HepG2 (cell line): ENCODE data around the gene VGLL4. TPM values are rescaled to one million over a fixed set of nuclear protein-coding genes. Genes with fewer than 3 reads are reported as not detected.

Experiments
- ATAC-seq: fragments of 200-7000 bp; cut with Tn5 transposase; 3 replicates; pipeline ENCODE4 v1.9.1; 2020; ENCODE audit warnings: mild to moderate bottlenecking, moderate library complexity
- BruUV-seq: library from RNA; stranded (reverse); fragments of 400-500 nt; replicated peaks from 2 replicates; lab custom pipeline; 2021; lab: Mats Ljungman, UMichigan
- CTCF ChIA-PET: fragments of 300-600 bp; formaldehyde crosslinking; extraction: SDS; loops from one replicate; lab custom pipeline; 2021; ENCODE audit warnings: low total read pairs, inconsistent platforms, low intra/inter-chr PET ratio; lab: Yijun Ruan, JAX
- POLR2A ChIA-PET: fragments of 350-600 bp; sonication (Branson Sonifier 250); formaldehyde crosslinking; loops from one replicate; lab custom pipeline; 2020; ENCODE audit warnings: antibody characterized with exemption, inconsistent platforms; lab: Yijun Ruan, JAX
- DNase-seq: peaks from one replicate; pipeline ENCODE4 v3.0.0-alpha.2; 2015; ENCODE audit warnings: low spot score
- FAIRE-seq: peaks from 3 replicates; lab custom pipeline; 2011; peaks lifted over from hg19 to GRCh38; lab: Jason Lieb, UNC
- H2AFZ ChIP-seq: one replicate; pipeline ENCODE4 v1.6.1; 2011; ENCODE audit warnings: low read length, inconsistent platforms
- H3K27ac ChIP-seq: fragments of 300-600 bp; 3 replicates; pipeline ENCODE4 v1.8.0; 2011; ENCODE audit warnings: mixed run types, mild to moderate bottlenecking, mixed read lengths, low read length, inconsistent platforms; ENCODE audit not compliant: insufficient read depth; ENCODE audit errors: extremely low read length
- H3K27me3 ChIP-seq, 2 experiments: fragments of 200-600 bp in 1 of 2; 2 replicates in 1 of 2; 3 replicates in 1 of 2; pipeline versions ENCODE4 v1.6.0 to v1.8.0; 2011; ENCODE audit warnings: low read length in 2 of 2, mild to moderate bottlenecking in 2 of 2, moderate library complexity in 2 of 2, inconsistent platforms in 1 of 2; ENCODE audit not compliant: insufficient read depth in 2 of 2, control insufficient read depth in 1 of 2
- H3K36me3 ChIP-seq, 2 experiments: fragments of 200-600 bp in 1 of 2; replicated peaks in 1 of 2; 2 replicates in 1 of 2; 3 replicates in 1 of 2; pipeline versions ENCODE4 v1.5.1 to v1.8.0; 2011; ENCODE audit warnings: low read length in 2 of 2, inconsistent platforms in 1 of 2; ENCODE audit not compliant: insufficient read depth in 2 of 2, control insufficient read depth in 1 of 2
- H3K4me1 ChIP-seq: 2 replicates; pipeline ENCODE4 v1.5.1; 2012; ENCODE audit warnings: low read length, inconsistent platforms; ENCODE audit not compliant: insufficient read depth
- H3K4me2 ChIP-seq: 2 replicates; pipeline ENCODE4 v1.6.0; 2011; ENCODE audit warnings: low read depth, low read length, inconsistent platforms
- H3K4me3 ChIP-seq, 3 experiments: fragments of 200-600 bp in 1 of 3; sonication (generic), shearing (Covaris generic) in 1 of 3; replicated peaks in 1 of 3; 2 replicates each; pipeline ENCODE4 v1.5.1; 2011 to 2016; ENCODE audit warnings: low read length in 3 of 3, inconsistent platforms in 2 of 3, low read depth in 2 of 3, mild to moderate bottlenecking in 2 of 3, control low read depth in 1 of 3, mixed read lengths in 1 of 3; ENCODE audit not compliant: insufficient read depth in 1 of 3
- H3K79me2 ChIP-seq: one replicate; pipeline ENCODE4 v1.6.1; 2011; ENCODE audit warnings: low read length, inconsistent platforms; ENCODE audit not compliant: insufficient read depth
- H3K9ac ChIP-seq: 2 replicates; pipeline ENCODE4 v1.6.0; 2011; ENCODE audit warnings: mild to moderate bottlenecking, low read depth, low read length, inconsistent platforms; ENCODE audit not compliant: insufficient read depth
- H3K9me3 ChIP-seq: 2 replicates; pipeline ENCODE4 v1.5.1; 2012; ENCODE audit warnings: mild to moderate bottlenecking, low read length
- H4K20me1 ChIP-seq: 2 replicates; pipeline ENCODE4 v1.6.0; 2011; ENCODE audit warnings: inconsistent platforms, mild to moderate bottlenecking, low read length, moderate library complexity; ENCODE audit not compliant: insufficient read depth
- ATF7-NPFF ChIP-seq: sonication (generic); formaldehyde crosslinking; IDR thresholded peaks from 2 replicates; pipeline ENCODE4 v1.8.1; 2023; ENCODE audit warnings: mild to moderate bottlenecking, low read depth, missing genetic modification reagents, moderate library complexity
- FOXC1 ChIP-seq: sonication (generic); formaldehyde crosslinking; IDR thresholded peaks from 2 replicates; pipeline ENCODE4 v1.8.0; 2022; ENCODE audit warnings: mild to moderate bottlenecking, missing genetic modification reagents, borderline replicate concordance
- HDAC1 ChIP-seq: sonication (generic); formaldehyde crosslinking; IDR thresholded peaks from 2 replicates; pipeline ENCODE4 v1.5.1; 2020; ENCODE audit warnings: mild to moderate bottlenecking, missing genetic modification reagents
- HMG20A ChIP-seq: IDR thresholded peaks from 2 replicates; pipeline ENCODE4 v1.6.1; 2016; ENCODE audit warnings: borderline replicate concordance
- HOXD1 ChIP-seq: sonication (generic); formaldehyde crosslinking; IDR thresholded peaks from 2 replicates; pipeline ENCODE4 v1.5.0; 2020; ENCODE audit warnings: missing genetic modification reagents
- MATR3 ChIP-seq: sonication (generic); formaldehyde crosslinking; IDR thresholded peaks from 2 replicates; pipeline ENCODE4 v1.4.0; 2020; ENCODE audit warnings: missing genetic modification reagents
- NR2F1 ChIP-seq, 2 experiments: fragments of 450-650 bp in 1 of 2; formaldehyde crosslinking in 1 of 2; IDR thresholded peaks; 2 replicates each; pipeline versions ENCODE4 v1.5.0 to v1.6.1; 2016 to 2020; ENCODE audit warnings: mild to moderate bottlenecking in 1 of 2, missing compliant biosample characterization in 1 of 2, missing genetic modification reagents in 1 of 2, moderate library complexity in 1 of 2
- PHF5A ChIP-seq: IDR thresholded peaks from one replicate; pipeline ENCODE4 v1.6.1; 2018; ENCODE audit warnings: low read depth, missing genetic modification reagents; ENCODE audit not compliant: unreplicated experiment
- POLR2AphosphoS2 ChIP-seq: IDR thresholded peaks from 2 replicates; pipeline ENCODE4 v1.6.1; 2011; ENCODE audit warnings: low read depth, low read length, improper control_type of control experiment
- SETDB1 ChIP-seq: sonication (generic); formaldehyde crosslinking; IDR thresholded peaks from 2 replicates; pipeline ENCODE4 v1.5.1; 2020; ENCODE audit warnings: missing genetic modification reagents, mild to moderate bottlenecking, borderline replicate concordance
- SMC3 ChIP-seq: IDR thresholded peaks from 2 replicates; pipeline ENCODE4 v1.6.1; 2011; ENCODE audit warnings: low read length, improper control_type of control experiment
- ZMYM2 ChIP-seq: sonication (generic); formaldehyde crosslinking; IDR thresholded peaks from 2 replicates; pipeline ENCODE4 v1.8.0; 2022; ENCODE audit warnings: mild to moderate bottlenecking, missing genetic modification reagents
- ZNF17 ChIP-seq: sonication (generic); formaldehyde crosslinking; IDR thresholded peaks from 2 replicates; pipeline ENCODE4 v1.5.0; 2020; ENCODE audit warnings: mild to moderate bottlenecking, missing genetic modification reagents
- ZNF44 ChIP-seq: sonication (generic); formaldehyde crosslinking; IDR thresholded peaks from 2 replicates; pipeline ENCODE4 v1.5.1; 2020; ENCODE audit warnings: mild to moderate bottlenecking, missing genetic modification reagents
- ZNF790 ChIP-seq: sonication (generic); formaldehyde crosslinking; IDR thresholded peaks from 2 replicates; pipeline ENCODE4 v1.8.0; 2022; ENCODE audit warnings: missing genetic modification reagents, mild to moderate bottlenecking, borderline replicate concordance
- ZSCAN12 ChIP-seq: sonication (generic); formaldehyde crosslinking; IDR thresholded peaks from 2 replicates; pipeline ENCODE4 v1.9.0; 2021; ENCODE audit warnings: mild to moderate bottlenecking, missing genetic modification reagents
- WGBS: methylation state at CpG from one replicate; pipeline ENCODE4 v1.1.6; 2017; ENCODE audit warnings: low lambda C conversion rate; 5-methylcytosine and 5-hydroxymethylcytosine counted together
- in situ Hi-C: cut with HindIII; loops from 2 replicates; pipeline ENCODE4 v1.10.0; 2017; ENCODE audit warnings: low pct_unique_long_range_greater_than_20kb; ENCODE audit not compliant: extremely low pct_ligation_motif_present
- intact Hi-C: fragments of 100-400 bp; cut with micrococcal nuclease; formaldehyde crosslinking; loops from one replicate; pipeline ENCODE4 v1.10.0; 2022; ENCODE audit not compliant: unreplicated experiment
- polyA plus RNA-seq, 8 experiments: library from polyadenylated mRNA; depleted of rRNA in 3 of 8; stranded (reverse) in 7 of 8; unstranded in 1 of 8; fragments of >200 nt; fragmentation: Illumina TruSeq in 4 of 8; extraction: Trizol in 4 of 8; gene quantifications; 2 replicates each; pipeline versions ENCODE4 v1.2.1 to v1.2.3, GENCODE V29; 2011 to 2016; ENCODE audit warnings: low read depth in 4 of 8, missing spikeins in 1 of 8, mixed read lengths in 1 of 8; ENCODE audit not compliant: insufficient read depth in 1 of 8
- total RNA-seq, 5 experiments: library from RNA; depleted of rRNA; stranded (reverse); fragments of >200 nt; fragmentation: Illumina TruSeq; extraction: Trizol; gene quantifications; 2 replicates each; pipeline ENCODE4 v1.2.3, GENCODE V29; 2016; ENCODE audit warnings: low read depth in 1 of 5
- TF ChIP-seq, protein P1 (sequence below): sonication (generic); formaldehyde crosslinking; IDR thresholded peaks from 2 replicates; pipeline ENCODE4 v1.9.0; 2022; ENCODE audit warnings: low read depth, missing genetic modification reagents
- TF ChIP-seq, protein P2 (sequence below): sonication (generic); formaldehyde crosslinking; IDR thresholded peaks from 2 replicates; pipeline ENCODE4 v1.4.0; 2020; ENCODE audit warnings: missing genetic modification reagents, borderline replicate concordance

Gene VGLL4
- total and polyA plus RNA-seq, 2 of the 13 experiments (the other 11 are each of a cell fraction or from before 2014, with no cell fraction given) = 23.2 to 39.0 TPM

DNA sequence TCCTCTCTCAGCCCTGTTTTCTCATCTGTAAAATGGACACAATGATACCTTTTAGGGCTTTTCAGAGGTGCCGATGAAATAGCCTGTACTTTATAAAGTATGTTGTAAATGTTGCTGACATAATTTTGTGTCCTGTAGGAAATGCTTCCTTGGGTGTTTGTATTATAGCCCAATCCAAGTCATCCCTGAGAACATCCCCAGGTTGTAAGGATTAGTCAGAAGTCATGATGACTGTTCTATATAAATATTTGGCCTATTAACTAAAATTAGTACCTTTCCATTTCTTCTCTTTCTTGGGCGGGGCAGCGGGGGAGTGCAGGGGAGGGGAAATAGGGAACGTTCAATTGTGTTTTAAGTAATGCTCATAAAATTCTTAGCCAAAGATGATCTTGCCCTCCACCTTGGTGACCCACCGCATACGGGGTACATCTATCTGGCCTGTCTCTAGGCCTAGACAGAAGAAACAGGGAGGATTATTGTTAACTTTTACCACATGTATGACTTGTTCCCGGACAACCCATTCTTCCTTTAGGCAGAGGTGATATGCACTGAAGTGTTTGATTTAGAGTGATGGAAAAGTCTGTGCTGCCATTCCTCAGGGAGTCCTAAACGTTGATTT lies 120.7 kb downstream of the VGLL4 start:
- H3K4me3 ChIP-seq = no peak overlapping the region
- WGBS = 88% methylated on average over 8 of the region's 8 CpGs
- H3K27ac ChIP-seq = no peak overlapping the region
- in situ Hi-C loops = no loop called here
- CTCF ChIA-PET = no interaction called here
- H3K4me2 ChIP-seq = no peak overlapping the region
- TF ChIP-seq HMG20A (CRISPR knock-in tag) = no peak
- TF ChIP-seq, protein P1, sequence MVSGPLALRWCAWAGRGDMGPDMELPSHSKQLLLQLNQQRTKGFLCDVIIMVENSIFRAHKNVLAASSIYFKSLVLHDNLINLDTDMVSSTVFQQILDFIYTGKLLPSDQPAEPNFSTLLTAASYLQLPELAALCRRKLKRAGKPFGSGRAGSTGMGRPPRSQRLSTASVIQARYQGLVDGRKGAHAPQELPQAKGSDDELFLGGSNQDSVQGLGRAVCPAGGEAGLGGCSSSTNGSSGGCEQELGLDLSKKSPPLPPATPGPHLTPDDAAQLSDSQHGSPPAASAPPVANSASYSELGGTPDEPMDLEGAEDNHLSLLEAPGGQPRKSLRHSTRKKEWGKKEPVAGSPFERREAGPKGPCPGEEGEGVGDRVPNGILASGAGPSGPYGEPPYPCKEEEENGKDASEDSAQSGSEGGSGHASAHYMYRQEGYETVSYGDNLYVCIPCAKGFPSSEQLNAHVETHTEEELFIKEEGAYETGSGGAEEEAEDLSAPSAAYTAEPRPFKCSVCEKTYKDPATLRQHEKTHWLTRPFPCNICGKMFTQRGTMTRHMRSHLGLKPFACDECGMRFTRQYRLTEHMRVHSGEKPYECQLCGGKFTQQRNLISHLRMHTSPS (CRISPR knock-in tag) = no peak
- TF ChIP-seq, all 625 proteins: peak for 0
- Histone ChIP-seq H3K79me2 (no peaks in the 10 kb centered on the region), H4K20me1 (no peaks in the 10 kb centered on the region), H2AFZ (no peak overlapping the region), H3K36me3 (no peaks in the 10 kb centered on the region), H3K27me3 (no peaks in the 10 kb centered on the region), H3K9me3 (no peaks in the 10 kb centered on the region), H3K9ac (no peak overlapping the region), H3K4me1 (peaks cover 7% of the 10 kb centered on the region)
- POLR2A ChIA-PET = no interaction called here
- FAIRE-seq (no peak), DNase-seq (no peak), ATAC-seq (no peak)
- intact Hi-C loops = no loop called here
- BruUV-seq = no TSS peak

DNA sequence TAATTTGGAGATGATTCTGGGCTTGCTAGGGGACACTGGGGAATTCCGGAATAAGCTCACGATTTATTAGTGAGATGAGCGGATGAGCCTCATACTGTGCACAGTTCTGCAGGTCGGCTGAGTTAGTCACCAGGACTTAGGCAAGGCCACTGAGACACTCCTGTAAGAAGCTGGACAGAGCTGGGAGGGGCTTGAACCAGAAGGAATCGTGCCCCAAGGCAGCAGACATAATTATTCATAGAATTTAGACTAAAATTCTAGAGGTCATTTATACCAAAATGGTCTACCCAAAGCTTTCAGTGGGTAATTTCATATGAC lies 121.4 kb downstream of the VGLL4 start:
- Histone ChIP-seq H3K79me2 (no peaks in the 10 kb centered on the region), H3K27me3 (no peaks in the 10 kb centered on the region), H3K9ac (no peak overlapping the region), H3K36me3 (no peaks in the 10 kb centered on the region), H3K27ac (no peak overlapping the region), H3K9me3 (no peaks in the 10 kb centered on the region), H3K4me1 (peaks cover 9% of the 10 kb centered on the region), H3K4me2 (no peak overlapping the region), H2AFZ (no peak overlapping the region), H3K4me3 (no peak overlapping the region), H4K20me1 (no peaks in the 10 kb centered on the region)
- intact Hi-C loops = no loop called here
- DNase-seq (no peak), FAIRE-seq (no peak), ATAC-seq (no peak)
- WGBS = 91% methylated on average over 5 of the region's 5 CpGs
- CTCF ChIA-PET = no interaction called here
- BruUV-seq = no TSS peak
- in situ Hi-C loops = no loop called here
- POLR2A ChIA-PET = no interaction called here
- TF ChIP-seq, protein P2, sequence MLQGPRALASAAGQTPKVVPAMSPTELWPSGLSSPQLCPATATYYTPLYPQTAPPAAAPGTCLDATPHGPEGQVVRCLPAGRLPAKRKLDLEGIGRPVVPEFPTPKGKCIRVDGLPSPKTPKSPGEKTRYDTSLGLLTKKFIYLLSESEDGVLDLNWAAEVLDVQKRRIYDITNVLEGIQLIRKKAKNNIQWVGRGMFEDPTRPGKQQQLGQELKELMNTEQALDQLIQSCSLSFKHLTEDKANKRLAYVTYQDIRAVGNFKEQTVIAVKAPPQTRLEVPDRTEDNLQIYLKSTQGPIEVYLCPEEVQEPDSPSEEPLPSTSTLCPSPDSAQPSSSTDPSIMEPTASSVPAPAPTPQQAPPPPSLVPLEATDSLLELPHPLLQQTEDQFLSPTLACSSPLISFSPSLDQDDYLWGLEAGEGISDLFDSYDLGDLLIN = no peak
- TF ChIP-seq ZNF44 (CRISPR knock-in tag) = no peak
- no peak for TF ChIP-seq NR2F1 (CRISPR knock-in tag; IDR thresholded peaks at IDR 0.05)
- TF ChIP-seq ZNF790 = no peak
- TF ChIP-seq HDAC1 (CRISPR knock-in tag) = no peak
- no peak for TF ChIP-seq ZSCAN12 (CRISPR knock-in tag)
- no peak for TF ChIP-seq POLR2AphosphoS2
- TF ChIP-seq PHF5A (CRISPR knock-in tag) = no peak
- no peak for TF ChIP-seq FOXC1 (CRISPR knock-in tag)
- no peak for TF ChIP-seq ATF7-NPFF (CRISPR knock-in tag)
- no peak for TF ChIP-seq SETDB1 (CRISPR knock-in tag)
- TF ChIP-seq MATR3 (CRISPR knock-in tag) = no peak
- TF ChIP-seq HOXD1 (CRISPR knock-in tag) = no peak
- no peak for TF ChIP-seq SMC3
- no peak for TF ChIP-seq ZMYM2 (CRISPR knock-in tag)
- no peak for TF ChIP-seq ZNF17 (CRISPR knock-in tag)
